OCI-LY1 (cell line): ENCODE data around the gene MAPK8IP3.

Experiments
- EZH2 ChIP-seq: fragments of 200-600 bp; sonication (generic), shearing (Covaris generic); IDR thresholded peaks from 2 replicates; pipeline ENCODE4 v1.8.0; 2017; ENCODE audit warnings: borderline replicate concordance, mixed run types, mild to moderate bottlenecking, antibody characterized with exemption, low read length, moderate library complexity, mixed read lengths
- TF ChIP-seq, protein P1 (sequence below): fragments of 200-600 bp; sonication (generic), shearing (Covaris generic); IDR thresholded peaks from 2 replicates; pipeline ENCODE4 v1.5.1; 2017; ENCODE audit warnings: mild to moderate bottlenecking, antibody characterized with exemption, low read length, moderate library complexity, mixed read lengths

DNA sequence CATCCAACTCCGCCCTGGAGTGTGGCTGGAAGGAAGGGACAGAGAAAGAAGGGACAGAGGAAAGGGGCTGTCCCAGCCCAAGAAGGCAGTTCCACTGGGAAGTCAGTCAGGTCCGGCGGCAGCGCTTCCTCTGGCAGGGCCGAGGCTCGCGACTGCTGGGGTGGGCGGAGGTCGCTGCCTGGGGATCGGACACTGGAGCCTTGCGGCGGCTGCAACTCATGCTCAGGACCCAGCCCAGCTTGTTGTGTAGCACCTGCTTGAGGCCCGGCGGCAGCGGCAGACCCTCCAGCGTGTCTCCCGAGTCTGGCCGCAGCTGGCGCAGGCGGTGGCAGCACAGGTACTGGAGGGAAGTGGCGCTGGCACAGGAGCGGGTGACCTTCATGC is 71.0 kb downstream of the MAPK8IP3 start:
- TF ChIP-seq, protein P1, sequence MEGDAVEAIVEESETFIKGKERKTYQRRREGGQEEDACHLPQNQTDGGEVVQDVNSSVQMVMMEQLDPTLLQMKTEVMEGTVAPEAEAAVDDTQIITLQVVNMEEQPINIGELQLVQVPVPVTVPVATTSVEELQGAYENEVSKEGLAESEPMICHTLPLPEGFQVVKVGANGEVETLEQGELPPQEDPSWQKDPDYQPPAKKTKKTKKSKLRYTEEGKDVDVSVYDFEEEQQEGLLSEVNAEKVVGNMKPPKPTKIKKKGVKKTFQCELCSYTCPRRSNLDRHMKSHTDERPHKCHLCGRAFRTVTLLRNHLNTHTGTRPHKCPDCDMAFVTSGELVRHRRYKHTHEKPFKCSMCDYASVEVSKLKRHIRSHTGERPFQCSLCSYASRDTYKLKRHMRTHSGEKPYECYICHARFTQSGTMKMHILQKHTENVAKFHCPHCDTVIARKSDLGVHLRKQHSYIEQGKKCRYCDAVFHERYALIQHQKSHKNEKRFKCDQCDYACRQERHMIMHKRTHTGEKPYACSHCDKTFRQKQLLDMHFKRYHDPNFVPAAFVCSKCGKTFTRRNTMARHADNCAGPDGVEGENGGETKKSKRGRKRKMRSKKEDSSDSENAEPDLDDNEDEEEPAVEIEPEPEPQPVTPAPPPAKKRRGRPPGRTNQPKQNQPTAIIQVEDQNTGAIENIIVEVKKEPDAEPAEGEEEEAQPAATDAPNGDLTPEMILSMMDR = no peak
- no peak for TF ChIP-seq EZH2
